Tibial nerve (tissue), 4 donors: ENCODE measurements around the gene ASPG.

Experiments used
- EP300 ChIP-seq, 2 donors: sonication (generic); formaldehyde crosslinking; IDR thresholded peaks; one replicate each; pipeline ENCODE4 v1.6.1; 2017; ENCODE audit warnings: antibody characterized with exemption in 2 of 2, mild to moderate bottlenecking in 1 of 2
- POLR2A ChIP-seq, 2 donors: fragments of 450-650 bp; IDR thresholded peaks; one replicate each; pipeline ENCODE4 v1.6.1; 2017; ENCODE audit warnings: antibody characterized with exemption in 2 of 2, mild to moderate bottlenecking in 2 of 2, moderate library complexity in 2 of 2
- TF ChIP-seq, protein P1 (sequence below), 5 experiments: fragments of 200-600 bp in 3 of 5; fragments of 450-650 bp in 2 of 5; sonication (generic) in 3 of 5; IDR thresholded peaks; one replicate each; pipeline ENCODE4 v1.5.1; 2016 to 2019; ENCODE audit warnings: antibody characterized with exemption in 5 of 5, mild to moderate bottlenecking in 3 of 5, moderate library complexity in 2 of 5

DNA sequence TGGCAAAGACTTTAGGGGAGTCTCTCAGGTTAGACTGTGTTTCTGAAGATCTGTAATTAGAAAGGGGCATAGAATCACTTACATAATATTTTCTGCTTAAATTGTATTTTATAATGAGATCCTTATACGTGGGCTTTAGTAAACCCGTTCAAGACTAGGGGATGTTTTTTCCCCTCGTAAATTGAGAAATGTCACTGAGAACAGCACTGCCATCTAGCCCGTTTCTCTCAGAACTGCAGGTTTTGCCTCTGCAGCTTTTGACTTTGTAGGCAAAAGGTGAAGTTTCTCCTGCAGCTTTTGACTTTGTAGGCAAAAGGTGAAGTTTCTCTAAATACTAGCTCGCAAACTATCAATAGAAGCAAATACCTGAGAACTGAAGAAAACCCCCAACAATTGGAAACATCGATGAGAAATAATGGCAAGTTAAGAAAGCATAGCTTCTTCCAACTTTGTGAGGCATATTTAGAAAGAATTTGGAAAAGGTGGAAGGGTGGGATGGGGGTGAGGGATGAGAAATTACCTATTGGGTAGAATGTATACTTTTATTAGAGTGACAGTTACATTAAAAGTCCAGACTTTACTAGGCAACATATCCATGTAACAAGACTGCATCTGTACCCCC is 9.9 kb upstream of the ASPG start:
- TF ChIP-seq, protein P1, sequence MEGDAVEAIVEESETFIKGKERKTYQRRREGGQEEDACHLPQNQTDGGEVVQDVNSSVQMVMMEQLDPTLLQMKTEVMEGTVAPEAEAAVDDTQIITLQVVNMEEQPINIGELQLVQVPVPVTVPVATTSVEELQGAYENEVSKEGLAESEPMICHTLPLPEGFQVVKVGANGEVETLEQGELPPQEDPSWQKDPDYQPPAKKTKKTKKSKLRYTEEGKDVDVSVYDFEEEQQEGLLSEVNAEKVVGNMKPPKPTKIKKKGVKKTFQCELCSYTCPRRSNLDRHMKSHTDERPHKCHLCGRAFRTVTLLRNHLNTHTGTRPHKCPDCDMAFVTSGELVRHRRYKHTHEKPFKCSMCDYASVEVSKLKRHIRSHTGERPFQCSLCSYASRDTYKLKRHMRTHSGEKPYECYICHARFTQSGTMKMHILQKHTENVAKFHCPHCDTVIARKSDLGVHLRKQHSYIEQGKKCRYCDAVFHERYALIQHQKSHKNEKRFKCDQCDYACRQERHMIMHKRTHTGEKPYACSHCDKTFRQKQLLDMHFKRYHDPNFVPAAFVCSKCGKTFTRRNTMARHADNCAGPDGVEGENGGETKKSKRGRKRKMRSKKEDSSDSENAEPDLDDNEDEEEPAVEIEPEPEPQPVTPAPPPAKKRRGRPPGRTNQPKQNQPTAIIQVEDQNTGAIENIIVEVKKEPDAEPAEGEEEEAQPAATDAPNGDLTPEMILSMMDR (IDR thresholded peaks at IDR 0.05) = no peak
- TF ChIP-seq EP300 (IDR thresholded peaks at IDR 0.05) (no peak), POLR2A (IDR thresholded peaks at IDR 0.05) (no peak)
